ENCODE measurements around the gene TRIP10. TPM values are rescaled to one million over a fixed set of nuclear protein-coding genes. Genes with fewer than 3 reads are reported as not detected.

The TRIP10 gene
- total and polyA plus RNA-seq, 10 of the 15 experiments (the other 5 are each of a cell fraction or from before 2014, with no cell fraction given), result 0.79 to 54.5 (median 32.5) TPM

- WGBS (ENCODE audit: insufficient coverage, insufficient replicate concordance, low lambda C conversion rate, missing lambda C conversion rate), result 88% methylated on average over 6 of the region's 6 CpGs
- RAD21 ChIA-PET (ENCODE audit: unreplicated experiment), result interaction anchor here (1.4 kb wide), 1 partner anchor 10 kb away, joined by 8 read pairs; no protein-coding TSS in a partner anchor
- POLR2A ChIA-PET, result interaction anchor here (0.6 to 2.2 kb wide), 6 partner anchors 9 to 19 kb away, joined by 3 to 6 read pairs (median 4); partner anchors contain the start of gene VAV1
- Histone ChIP-seq H3K36me3 (ENCODE audit: control insufficient read depth in 2 of 2, insufficient read depth in 2 of 2, low read length in 1 of 2) (peaks cover 5 to 10% of the 10 kb centered on the region in 2 experiments; a peak in 3 of 4 replicates), H3K27me3 (replicated peaks in 1 of 2; ENCODE audit: control insufficient read depth in 2 of 2, insufficient read depth in 2 of 2, low read length in 1 of 2) (no peaks in the 10 kb centered on the region), H4K20me1 (ENCODE audit: control insufficient read depth, insufficient read depth) (peaks cover 3% of the 10 kb centered on the region; the same call in 1 of the 2 replicates), H3K79me2 (ENCODE audit: control insufficient read depth, insufficient read depth, low read length) (peaks cover 43% of the 10 kb centered on the region), H3K9me3 (replicated peaks; ENCODE audit: control insufficient read depth, insufficient read depth, low read length) (peaks cover 2% of the 10 kb centered on the region; the same call in 1 of the 3 replicates), H3K27ac (ENCODE audit: control insufficient read depth, insufficient read depth) (no peak overlapping the region), H3K4me1 (ENCODE audit: control insufficient read depth, insufficient read depth, low read length) (no peaks in the 10 kb centered on the region), H2AFZ (ENCODE audit: control insufficient read depth, low read depth, low read length) (no peak overlapping the region), H3K9ac (ENCODE audit: control insufficient read depth, insufficient read depth, low read length) (no peak overlapping the region), H3K4me2 (ENCODE audit: control insufficient read depth, insufficient read depth) (no peak overlapping the region), H3K4me3 (no peak overlapping the region)
- BruUV-seq (replicated peaks), result no TSS peak
- intact Hi-C loops (cut with micrococcal nuclease; ENCODE audit: unreplicated experiment), result no loop called here
- in situ Hi-C loops (cut with MboI), result no loop called here
- SMC1A ChIA-PET (ENCODE audit: uncharacterized antibody, unreplicated experiment), result interaction anchor here (0.6 to 2.1 kb wide), 8 partner anchors 10 to 1401 kb away, joined by 3 to 13 read pairs (median 4); partner anchors contain the start of gene VAV1
- FAIRE-seq (no peak), ATAC-seq (no peak), DNase-seq (ENCODE audit: low read depth, low spot score) (no peak)
- TF ChIP-seq NFYB (IDR thresholded peaks at IDR 0.05; ENCODE audit: insufficient read depth, low read depth, low read length), result no peak
- TF ChIP-seq SREBF1 (IDR thresholded peaks at IDR 0.05; ENCODE audit: low read length), result no peak
- TF ChIP-seq, protein P1, sequence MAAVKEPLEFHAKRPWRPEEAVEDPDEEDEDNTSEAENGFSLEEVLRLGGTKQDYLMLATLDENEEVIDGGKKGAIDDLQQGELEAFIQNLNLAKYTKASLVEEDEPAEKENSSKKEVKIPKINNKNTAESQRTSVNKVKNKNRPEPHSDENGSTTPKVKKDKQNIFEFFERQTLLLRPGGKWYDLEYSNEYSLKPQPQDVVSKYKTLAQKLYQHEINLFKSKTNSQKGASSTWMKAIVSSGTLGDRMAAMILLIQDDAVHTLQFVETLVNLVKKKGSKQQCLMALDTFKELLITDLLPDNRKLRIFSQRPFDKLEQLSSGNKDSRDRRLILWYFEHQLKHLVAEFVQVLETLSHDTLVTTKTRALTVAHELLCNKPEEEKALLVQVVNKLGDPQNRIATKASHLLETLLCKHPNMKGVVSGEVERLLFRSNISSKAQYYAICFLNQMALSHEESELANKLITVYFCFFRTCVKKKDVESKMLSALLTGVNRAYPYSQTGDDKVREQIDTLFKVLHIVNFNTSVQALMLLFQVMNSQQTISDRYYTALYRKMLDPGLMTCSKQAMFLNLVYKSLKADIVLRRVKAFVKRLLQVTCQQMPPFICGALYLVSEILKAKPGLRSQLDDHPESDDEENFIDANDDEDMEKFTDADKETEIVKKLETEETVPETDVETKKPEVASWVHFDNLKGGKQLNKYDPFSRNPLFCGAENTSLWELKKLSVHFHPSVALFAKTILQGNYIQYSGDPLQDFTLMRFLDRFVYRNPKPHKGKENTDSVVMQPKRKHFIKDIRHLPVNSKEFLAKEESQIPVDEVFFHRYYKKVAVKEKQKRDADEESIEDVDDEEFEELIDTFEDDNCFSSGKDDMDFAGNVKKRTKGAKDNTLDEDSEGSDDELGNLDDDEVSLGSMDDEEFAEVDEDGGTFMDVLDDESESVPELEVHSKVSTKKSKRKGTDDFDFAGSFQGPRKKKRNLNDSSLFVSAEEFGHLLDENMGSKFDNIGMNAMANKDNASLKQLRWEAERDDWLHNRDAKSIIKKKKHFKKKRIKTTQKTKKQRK (IDR thresholded peaks at IDR 0.05; ENCODE audit: low read depth, low read length), result no peak
- TF ChIP-seq SIN3A (IDR thresholded peaks at IDR 0.05; ENCODE audit: low read depth, low read length), result no peak
- no peak for TF ChIP-seq NR2C2 (IDR thresholded peaks at IDR 0.05; ENCODE audit: borderline replicate concordance, control insufficient read depth, insufficient read length, low read depth)
- TF ChIP-seq BHLHE40 (IDR thresholded peaks at IDR 0.05; ENCODE audit: borderline replicate concordance in 1 of 2, low read depth in 2 of 2, low read length in 1 of 2), result no peak
- TF ChIP-seq ASH2L (IDR thresholded peaks at IDR 0.05; ENCODE audit: borderline replicate concordance, low read depth), result no peak
- TF ChIP-seq HDGF (IDR thresholded peaks at IDR 0.05), result no peak
- TF ChIP-seq POU2F2 (IDR thresholded peaks at IDR 0.05; ENCODE audit: borderline replicate concordance, low read depth, low read length), result no peak
- TF ChIP-seq ZNF217 (IDR thresholded peaks at IDR 0.05), result no peak
- TF ChIP-seq YY1 (IDR thresholded peaks at IDR 0.05; ENCODE audit: low read depth, low read length), result no peak
- TF ChIP-seq ESRRA (IDR thresholded peaks at IDR 0.05; ENCODE audit: low read length), result no peak
- no peak for TF ChIP-seq NFXL1 (IDR thresholded peaks at IDR 0.05; ENCODE audit: borderline replicate concordance)
- CTCF ChIA-PET, result interaction anchor here (0.5 to 1.9 kb wide), 5 partner anchors 9 to 742 kb away, joined by 4 to 13 read pairs (median 7); partner anchors contain the start of gene VAV1
Measured at GRCh38 chr19:6791237-6791636, 51.8 kb downstream of the TRIP10 start.

All from GM12878 (cell line).